Measurements from ENCODE around the gene EMC8.
A peak's percentile ranks its signal among the peaks of the same experiment; 100 is the strongest.

The EMC8 gene

DNA sequence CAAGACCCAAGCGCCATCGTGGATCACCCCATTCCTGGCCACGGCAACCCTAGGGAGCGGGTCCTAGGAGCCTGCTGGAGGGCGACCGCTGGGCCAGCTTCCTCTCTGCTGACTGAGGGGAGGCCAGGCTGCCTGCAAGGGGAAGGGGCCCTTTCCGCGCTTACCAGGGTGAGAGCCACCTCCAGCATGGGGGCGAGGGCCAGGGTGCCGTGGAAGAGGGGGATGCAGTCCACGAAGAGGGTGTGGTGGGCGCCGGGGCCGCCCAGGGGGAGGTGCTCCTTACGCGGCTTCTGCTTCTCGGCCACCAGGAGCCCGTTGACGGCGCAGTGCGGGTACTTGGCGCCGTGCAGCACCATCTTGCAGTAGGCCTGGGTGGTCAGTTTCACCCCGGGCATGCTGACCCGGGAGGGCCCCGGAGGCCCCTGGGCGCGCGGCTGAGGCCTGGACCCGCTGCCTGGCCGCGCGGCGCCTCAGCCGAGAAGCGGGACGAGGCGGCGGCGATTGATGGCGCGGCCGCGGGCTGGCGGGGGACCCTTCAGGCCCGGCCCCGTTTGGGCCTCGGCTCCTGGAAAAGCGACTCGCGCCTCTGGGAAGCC, 345 bp downstream of the EMC8 start:
- peak; percentile 54 to 84 (median 77) for DNase-seq
- POLR2A ChIA-PET = no interaction called here

DNA sequence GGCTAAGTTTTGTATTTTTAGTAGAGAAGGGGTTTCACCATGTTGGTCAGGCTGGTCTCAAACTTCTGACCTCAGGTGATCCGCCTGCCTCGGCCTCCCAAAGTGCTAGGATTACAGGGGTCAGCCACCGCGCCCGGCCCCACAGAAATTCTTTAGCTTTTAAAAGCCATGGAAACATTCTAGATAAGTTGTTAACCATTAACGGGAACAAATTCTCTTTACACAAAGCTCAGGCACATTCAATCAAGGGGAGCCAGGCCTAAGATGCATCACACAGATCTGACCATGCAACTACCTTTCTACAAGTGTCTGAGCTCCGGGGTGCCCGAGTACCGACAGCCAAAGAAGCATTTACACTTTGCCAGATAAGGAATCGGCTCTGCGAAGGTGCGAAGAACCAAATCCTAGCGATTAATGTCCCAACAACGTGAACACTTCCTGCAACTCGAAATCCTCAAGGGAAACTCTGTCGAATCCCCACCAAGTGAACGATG, 1.0 kb downstream of the EMC8 start:
- peak overlapping the region; percentile 77 to 98 (median 93) for H3K4me3 ChIP-seq (ENCODE audit: control insufficient read depth in 1 of 7, extremely low read depth in 1 of 7, insufficient read depth in 4 of 7, low read depth in 2 of 7, low read length in 6 of 7)
- ChIA-PET POLR2A (no interaction called here), CTCF (no interaction called here)
- peaks cover 16 to 51% (median 34%) of the 10 kb centered on the region in 4 experiments for H3K36me3 ChIP-seq (ENCODE audit: control insufficient read depth in 4 of 4, insufficient read depth in 4 of 4, low read length in 3 of 4)
- DNase-seq = no peak
- no peaks in the 10 kb centered on the region for H3K27me3 ChIP-seq (replicated peaks in 2 of 5; ENCODE audit: control insufficient read depth in 4 of 5, insufficient read depth in 5 of 5, low read length in 4 of 5)
- peak overlapping the region; percentile 87 to 95 for H3K27ac ChIP-seq (ENCODE audit: insufficient read depth in 1 of 2, low read depth in 1 of 2, low read length in 2 of 2, poor library complexity in 1 of 2, severe bottlenecking in 2 of 2)
- WGBS (ENCODE audit: insufficient coverage) = 26% methylated on average over 13 of the region's 17 CpGs
- no peaks in the 10 kb centered on the region for H3K9me3 ChIP-seq (ENCODE audit: control extremely low read depth in 1 of 5, control insufficient read depth in 4 of 5, insufficient read depth in 2 of 5, low read depth in 1 of 5, low read length in 4 of 5)
- peaks cover 5 to 25% (median 19%) of the 10 kb centered on the region in 4 experiments for H3K4me1 ChIP-seq (ENCODE audit: control extremely low read depth in 1 of 4, control insufficient read depth in 4 of 4, insufficient read depth in 4 of 4, low read length in 3 of 4)

More for the DNA sequence above, 345 bp downstream of the EMC8 start:
- Histone ChIP-seq H3K27ac (ENCODE audit: insufficient read depth in 1 of 2, low read depth in 1 of 2, low read length in 2 of 2, poor library complexity in 1 of 2, severe bottlenecking in 2 of 2) (peak overlapping the region; percentile 87 to 95), H3K4me1 (ENCODE audit: control extremely low read depth in 1 of 4, control insufficient read depth in 4 of 4, insufficient read depth in 4 of 4, low read length in 3 of 4) (peaks cover 5 to 25% (median 19%) of the 10 kb centered on the region in 4 experiments), H3K9me3 (ENCODE audit: control extremely low read depth in 1 of 5, control insufficient read depth in 4 of 5, insufficient read depth in 2 of 5, low read depth in 1 of 5, low read length in 4 of 5) (no peaks in the 10 kb centered on the region), H3K36me3 (ENCODE audit: control insufficient read depth in 4 of 4, insufficient read depth in 4 of 4, low read length in 3 of 4) (peaks cover 20 to 55% (median 38%) of the 10 kb centered on the region in 4 experiments), H3K27me3 (replicated peaks in 2 of 5; ENCODE audit: control insufficient read depth in 4 of 5, insufficient read depth in 5 of 5, low read length in 4 of 5) (no peaks in the 10 kb centered on the region), H3K4me3 (ENCODE audit: control insufficient read depth in 1 of 7, extremely low read depth in 1 of 7, insufficient read depth in 4 of 7, low read depth in 2 of 7, low read length in 6 of 7) (peak overlapping the region; percentile 77 to 98 (median 93))
- WGBS (ENCODE audit: insufficient coverage) = 0% methylated on average over 51 of the region's 51 CpGs
- CTCF ChIA-PET = no interaction called here

DNA sequence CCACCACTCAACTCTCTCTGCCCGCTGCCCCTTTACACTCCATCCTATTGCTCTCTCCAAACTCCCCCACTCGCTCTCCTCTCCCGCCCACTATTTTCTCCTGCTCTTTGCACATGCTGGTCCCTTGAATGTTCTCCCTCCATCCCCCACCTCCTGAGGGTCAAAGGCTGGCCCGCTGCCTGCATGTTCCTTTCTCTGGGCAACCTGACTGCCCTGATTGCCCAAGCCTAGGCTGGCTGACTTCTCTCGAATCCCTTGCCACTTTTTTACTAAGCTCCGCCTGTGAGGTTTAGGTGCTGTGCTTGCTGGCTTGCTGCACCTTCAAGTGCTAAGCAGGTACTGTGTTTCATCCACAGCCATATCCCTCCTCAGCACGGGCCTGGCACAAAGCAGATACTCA, 2.7 kb downstream of the EMC8 start:
- H3K27me3 ChIP-seq (replicated peaks in 2 of 5; ENCODE audit: control insufficient read depth in 4 of 5, insufficient read depth in 5 of 5, low read length in 4 of 5) = no peaks in the 10 kb centered on the region
- H3K36me3 ChIP-seq (ENCODE audit: control insufficient read depth in 4 of 4, insufficient read depth in 4 of 4, low read length in 3 of 4) = peaks cover 8 to 51% (median 29%) of the 10 kb centered on the region in 4 experiments
- DNase-seq = no peak
- H3K4me3 ChIP-seq (ENCODE audit: control insufficient read depth in 1 of 7, extremely low read depth in 1 of 7, insufficient read depth in 4 of 7, low read depth in 2 of 7, low read length in 6 of 7) = no peak overlapping the region
- ChIA-PET CTCF (no interaction called here), POLR2A (no interaction called here)
- H3K4me1 ChIP-seq (ENCODE audit: control extremely low read depth in 1 of 4, control insufficient read depth in 4 of 4, insufficient read depth in 4 of 4, low read length in 3 of 4) = peaks cover 5 to 25% (median 19%) of the 10 kb centered on the region in 4 experiments
- H3K27ac ChIP-seq (ENCODE audit: insufficient read depth in 1 of 2, low read depth in 1 of 2, low read length in 2 of 2, poor library complexity in 1 of 2, severe bottlenecking in 2 of 2) = no peak overlapping the region
- H3K9me3 ChIP-seq (ENCODE audit: control extremely low read depth in 1 of 5, control insufficient read depth in 4 of 5, insufficient read depth in 2 of 5, low read depth in 1 of 5, low read length in 4 of 5) = no peaks in the 10 kb centered on the region
- 98% methylated on average over 4 of the region's 7 CpGs for WGBS (ENCODE audit: insufficient coverage)

DNA sequence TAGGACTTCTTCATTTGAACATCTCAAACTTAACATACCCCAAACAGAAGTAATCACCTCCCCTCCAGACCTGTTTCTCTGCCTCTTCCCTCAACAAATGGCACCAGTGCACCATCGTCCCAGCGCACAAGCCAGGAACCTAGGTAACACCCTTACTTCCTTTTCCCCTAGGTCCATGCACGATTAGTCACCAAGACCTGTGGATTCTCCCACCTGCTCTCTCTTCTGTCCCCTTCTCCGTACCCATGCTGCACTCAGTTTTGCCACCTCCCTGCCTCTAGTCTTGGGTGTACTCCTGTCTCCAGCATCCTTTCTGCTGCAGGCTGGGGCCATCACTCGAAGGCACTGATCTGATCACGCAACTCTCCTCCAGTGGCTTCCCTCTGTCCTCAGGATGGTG, 3.2 kb downstream of the EMC8 start:
- WGBS (ENCODE audit: insufficient coverage) = 98% methylated on average over 6 of the region's 6 CpGs
- Histone ChIP-seq H3K9me3 (ENCODE audit: control extremely low read depth in 1 of 5, control insufficient read depth in 4 of 5, insufficient read depth in 2 of 5, low read depth in 1 of 5, low read length in 4 of 5) (no peaks in the 10 kb centered on the region), H3K36me3 (ENCODE audit: control insufficient read depth in 4 of 4, insufficient read depth in 4 of 4, low read length in 3 of 4) (peaks cover 7 to 50% (median 28%) of the 10 kb centered on the region in 4 experiments), H3K27me3 (replicated peaks in 2 of 5; ENCODE audit: control insufficient read depth in 4 of 5, insufficient read depth in 5 of 5, low read length in 4 of 5) (no peaks in the 10 kb centered on the region), H3K27ac (ENCODE audit: insufficient read depth in 1 of 2, low read depth in 1 of 2, low read length in 2 of 2, poor library complexity in 1 of 2, severe bottlenecking in 2 of 2) (no peak overlapping the region), H3K4me1 (ENCODE audit: control extremely low read depth in 1 of 4, control insufficient read depth in 4 of 4, insufficient read depth in 4 of 4, low read length in 3 of 4) (peaks cover 5 to 22% (median 19%) of the 10 kb centered on the region in 4 experiments), H3K4me3 (ENCODE audit: control insufficient read depth in 1 of 7, extremely low read depth in 1 of 7, insufficient read depth in 4 of 7, low read depth in 2 of 7, low read length in 6 of 7) (no peak overlapping the region)
- ChIA-PET POLR2A (no interaction called here), CTCF (no interaction called here)
- no peak for DNase-seq

DNA sequence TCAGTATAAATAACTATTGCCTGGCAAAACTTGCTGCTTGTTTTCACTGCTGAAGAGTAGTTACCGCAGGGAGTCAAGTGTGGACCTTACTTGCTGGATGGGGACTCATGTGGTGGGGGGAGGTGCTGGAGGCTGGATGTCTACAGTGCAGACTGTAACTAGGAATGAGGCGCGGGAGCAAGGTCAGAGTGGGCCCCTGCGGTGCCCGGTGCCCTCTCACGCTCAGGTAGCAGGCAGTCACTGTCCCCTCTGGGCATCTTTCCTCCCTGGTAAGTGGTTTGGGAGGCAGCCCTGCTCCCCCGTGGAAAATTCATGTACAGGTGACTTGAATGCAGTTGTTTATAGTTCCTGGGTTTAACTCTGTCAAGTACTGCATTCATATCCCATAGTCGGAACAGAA, 4.6 kb downstream of the EMC8 start:
- POLR2A ChIA-PET = interaction anchor here (1.2 kb wide), 1 partner anchor 9 kb away, joined by 4 read pairs; no protein-coding TSS in a partner anchor
- Histone ChIP-seq H3K4me3 (ENCODE audit: control insufficient read depth in 1 of 7, extremely low read depth in 1 of 7, insufficient read depth in 4 of 7, low read depth in 2 of 7, low read length in 6 of 7) (no peak overlapping the region), H3K27ac (ENCODE audit: insufficient read depth in 1 of 2, low read depth in 1 of 2, low read length in 2 of 2, poor library complexity in 1 of 2, severe bottlenecking in 2 of 2) (no peak overlapping the region), H3K4me1 (ENCODE audit: control extremely low read depth in 1 of 4, control insufficient read depth in 4 of 4, insufficient read depth in 4 of 4, low read length in 3 of 4) (peaks cover 5 to 11% (median 9%) of the 10 kb centered on the region in 4 experiments), H3K27me3 (replicated peaks in 2 of 5; ENCODE audit: control insufficient read depth in 4 of 5, insufficient read depth in 5 of 5, low read length in 4 of 5) (no peaks in the 10 kb centered on the region), H3K9me3 (ENCODE audit: control extremely low read depth in 1 of 5, control insufficient read depth in 4 of 5, insufficient read depth in 2 of 5, low read depth in 1 of 5, low read length in 4 of 5) (no peaks in the 10 kb centered on the region), H3K36me3 (ENCODE audit: control insufficient read depth in 4 of 4, insufficient read depth in 4 of 4, low read length in 3 of 4) (peaks cover 7 to 48% (median 28%) of the 10 kb centered on the region in 4 experiments)
- WGBS (ENCODE audit: insufficient coverage) = 98% methylated on average over 7 of the region's 8 CpGs
- CTCF ChIA-PET = no interaction called here
- DNase-seq = no peak

DNA sequence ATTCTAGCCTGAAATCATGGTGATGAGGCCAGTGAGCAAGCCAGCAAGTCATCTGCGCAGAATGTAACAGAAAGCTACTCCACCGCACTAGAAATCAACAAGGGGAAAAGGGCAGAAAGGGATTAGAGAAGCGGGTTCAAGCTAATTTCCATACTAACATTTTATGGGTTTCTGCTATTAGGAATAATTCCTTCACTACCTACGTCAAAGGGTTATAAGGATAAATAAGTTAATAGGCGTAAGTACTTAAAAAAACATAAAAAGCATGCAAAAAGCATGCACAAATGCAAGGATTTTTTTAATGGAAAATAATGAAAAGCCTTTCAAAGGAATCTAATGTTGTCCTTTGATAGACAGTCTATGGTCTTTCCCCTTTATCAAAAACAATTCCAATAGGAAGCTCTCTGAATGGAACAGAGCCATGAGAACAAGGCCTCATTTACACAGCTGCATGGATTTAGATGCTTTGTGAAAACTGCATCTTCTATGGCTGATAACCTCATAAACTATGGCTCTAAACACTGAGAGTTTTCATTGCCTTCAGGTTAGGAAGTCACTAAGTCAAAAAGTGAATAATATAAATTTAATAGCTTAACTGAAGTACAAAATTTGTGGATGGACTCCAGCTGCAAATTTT, 5.6 kb downstream of the EMC8 start:
- CTCF ChIA-PET = interaction anchor here (1.0 kb wide), 1 partner anchor 27 kb away, joined by 5 read pairs; no protein-coding TSS in a partner anchor

DNA sequence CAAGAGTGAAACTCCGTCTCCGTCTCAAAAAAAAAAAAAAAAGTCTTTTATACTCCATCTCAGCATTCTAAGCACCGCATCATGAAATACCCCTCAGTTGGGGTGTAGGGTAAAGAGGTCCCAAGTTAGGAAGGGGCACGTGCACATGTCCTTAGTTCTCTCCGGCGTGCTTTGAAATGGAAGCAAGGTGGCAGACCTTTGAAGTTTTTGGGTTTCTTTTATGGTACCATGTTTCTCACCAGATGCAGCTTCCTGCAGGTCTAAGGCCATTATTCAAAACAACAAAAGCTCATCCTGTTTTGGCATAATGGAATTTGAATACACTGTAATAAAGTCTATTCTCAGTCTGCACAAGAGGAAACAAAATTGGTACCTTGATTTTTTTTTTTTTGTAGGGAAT, 9.6 kb downstream of the EMC8 start:
- Histone ChIP-seq H3K27ac (ENCODE audit: insufficient read depth in 1 of 2, low read depth in 1 of 2, low read length in 2 of 2, poor library complexity in 1 of 2, severe bottlenecking in 2 of 2) (no peak overlapping the region), H3K36me3 (ENCODE audit: control insufficient read depth in 4 of 4, insufficient read depth in 4 of 4, low read length in 3 of 4) (peaks cover 16 to 68% (median 48%) of the 10 kb centered on the region in 4 experiments), H3K4me1 (ENCODE audit: control extremely low read depth in 1 of 4, control insufficient read depth in 4 of 4, insufficient read depth in 4 of 4, low read length in 3 of 4) (no peaks in the 10 kb centered on the region), H3K27me3 (replicated peaks in 2 of 5; ENCODE audit: control insufficient read depth in 4 of 5, insufficient read depth in 5 of 5, low read length in 4 of 5) (no peaks in the 10 kb centered on the region), H3K4me3 (ENCODE audit: control insufficient read depth in 1 of 7, extremely low read depth in 1 of 7, insufficient read depth in 4 of 7, low read depth in 2 of 7, low read length in 6 of 7) (no peak overlapping the region), H3K9me3 (ENCODE audit: control extremely low read depth in 1 of 5, control insufficient read depth in 4 of 5, insufficient read depth in 2 of 5, low read depth in 1 of 5, low read length in 4 of 5) (no peaks in the 10 kb centered on the region)
- DNase-seq = no peak
- ChIA-PET POLR2A (no interaction called here), CTCF (no interaction called here)
- WGBS (ENCODE audit: insufficient coverage) = 100% methylated on average over 1 of the region's 6 CpGs

More for the DNA sequence above, 5.6 kb downstream of the EMC8 start:
- Histone ChIP-seq H3K4me1 (ENCODE audit: control extremely low read depth in 1 of 4, control insufficient read depth in 4 of 4, insufficient read depth in 4 of 4, low read length in 3 of 4) (peaks cover 5 to 10% (median 8%) of the 10 kb centered on the region in 4 experiments), H3K9me3 (ENCODE audit: control extremely low read depth in 1 of 5, control insufficient read depth in 4 of 5, insufficient read depth in 2 of 5, low read depth in 1 of 5, low read length in 4 of 5) (no peaks in the 10 kb centered on the region), H3K27ac (ENCODE audit: insufficient read depth in 1 of 2, low read depth in 1 of 2, low read length in 2 of 2, poor library complexity in 1 of 2, severe bottlenecking in 2 of 2) (no peak overlapping the region), H3K4me3 (ENCODE audit: control insufficient read depth in 1 of 7, extremely low read depth in 1 of 7, insufficient read depth in 4 of 7, low read depth in 2 of 7, low read length in 6 of 7) (no peak overlapping the region), H3K27me3 (replicated peaks in 2 of 5; ENCODE audit: control insufficient read depth in 4 of 5, insufficient read depth in 5 of 5, low read length in 4 of 5) (no peaks in the 10 kb centered on the region), H3K36me3 (ENCODE audit: control insufficient read depth in 4 of 4, insufficient read depth in 4 of 4, low read length in 3 of 4) (peaks cover 10 to 53% (median 30%) of the 10 kb centered on the region in 4 experiments)
- POLR2A ChIA-PET = interaction anchor here (1.2 kb wide), 1 partner anchor 9 kb away, joined by 4 read pairs; no protein-coding TSS in a partner anchor
- DNase-seq = no peak
- 83% methylated on average over 1 of the region's 5 CpGs for WGBS (ENCODE audit: insufficient coverage)

All from common myeloid progenitor, CD34-positive (primary cell).